ENCODE data around the gene HYAL4. TPM values are rescaled to one million over a fixed set of nuclear protein-coding genes. Genes with fewer than 3 reads are reported as not detected.

The HYAL4 gene
- polyA plus RNA-seq, 1 of the 3 experiments (the other 2 are of a cell fraction) = not detected

GRCh38 chr7:123795917-123796316 lies 49.1 kb upstream of the HYAL4 start (continued):
- TF ChIP-seq, protein P1, sequence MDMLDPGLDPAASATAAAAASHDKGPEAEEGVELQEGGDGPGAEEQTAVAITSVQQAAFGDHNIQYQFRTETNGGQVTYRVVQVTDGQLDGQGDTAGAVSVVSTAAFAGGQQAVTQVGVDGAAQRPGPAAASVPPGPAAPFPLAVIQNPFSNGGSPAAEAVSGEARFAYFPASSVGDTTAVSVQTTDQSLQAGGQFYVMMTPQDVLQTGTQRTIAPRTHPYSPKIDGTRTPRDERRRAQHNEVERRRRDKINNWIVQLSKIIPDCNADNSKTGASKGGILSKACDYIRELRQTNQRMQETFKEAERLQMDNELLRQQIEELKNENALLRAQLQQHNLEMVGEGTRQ (IDR thresholded peaks at IDR 0.05; ENCODE audit: borderline replicate concordance, low read depth, low read length) = no peak

DNA sequence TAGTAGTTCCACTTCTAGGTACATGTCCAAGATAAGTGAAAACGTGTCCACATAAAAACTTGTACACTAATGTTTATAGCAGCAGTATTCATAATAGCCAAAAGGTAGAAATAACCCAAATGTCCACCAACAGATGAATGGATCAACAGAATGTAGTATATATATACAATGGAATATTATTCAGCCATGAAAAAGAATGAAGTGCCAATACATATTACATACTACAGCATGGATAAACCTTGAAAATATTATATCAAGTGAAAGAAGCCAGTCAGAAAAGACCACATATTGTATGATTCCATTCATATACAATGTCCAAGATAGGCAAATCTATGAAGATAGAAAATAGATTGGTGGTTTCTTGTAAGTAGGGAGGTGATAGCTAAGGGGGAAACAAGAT lies 48.4 kb upstream of the HYAL4 start:
- Histone ChIP-seq H3K9me2 (no peaks in the 10 kb centered on the region), H3K4me2 (no peak overlapping the region), H3K27ac (ENCODE audit: low read depth in 2 of 2, low read length in 1 of 2) (no peak overlapping the region), H3K9me3 (no peaks in the 10 kb centered on the region), H3K4me3 (ENCODE audit: low read depth in 2 of 2, low read length in 1 of 2) (no peak overlapping the region), H2AFZ (ENCODE audit: low read depth) (no peak overlapping the region), H3K27me3 (ENCODE audit: insufficient read depth) (no peaks in the 10 kb centered on the region), H3K79me2 (ENCODE audit: insufficient read depth) (no peaks in the 10 kb centered on the region), H3K9ac (no peak overlapping the region), H4K20me1 (ENCODE audit: insufficient read depth) (no peaks in the 10 kb centered on the region), H3F3A (replicated peaks; ENCODE audit: insufficient read depth) (no peaks in the 10 kb centered on the region), H3K36me3 (replicated peaks in 1 of 2; ENCODE audit: control insufficient read depth in 1 of 2, insufficient read depth in 2 of 2, low read length in 1 of 2) (no peaks in the 10 kb centered on the region), H3K4me1 (ENCODE audit: control insufficient read depth in 1 of 2, insufficient read depth in 2 of 2, low read depth in 1 of 2, low read length in 1 of 2) (no peaks in the 10 kb centered on the region)
- ChIA-PET CTCF (interaction anchor here (1.2 to 5.2 kb wide), 15 partner anchors 11 to 1061 kb away, joined by 3 to 127 read pairs (median 12); partner anchors contain the start of genes GPR37 and WASL), POLR2A (no interaction called here)
- TF ChIP-seq RXRA (IDR thresholded peaks at IDR 0.05; ENCODE audit: borderline replicate concordance, low read depth) (no peak), RFX5 (IDR thresholded peaks at IDR 0.05; ENCODE audit: low read length) (no peak), CTCF (IDR thresholded peaks at IDR 0.05) (no peak), SMC3 (IDR thresholded peaks at IDR 0.05; ENCODE audit: low read depth, low read length) (no peak), CHD2 (IDR thresholded peaks at IDR 0.05; ENCODE audit: low read length, partially characterized antibody) (no peak), ELF1 (IDR thresholded peaks at IDR 0.05) (no peak), TCF12 (IDR thresholded peaks at IDR 0.05) (no peak), GABPA (IDR thresholded peaks at IDR 0.05; ENCODE audit: low read depth) (no peak), JUND (IDR thresholded peaks at IDR 0.05) (no peak), TEAD4 (IDR thresholded peaks at IDR 0.05; ENCODE audit: borderline replicate concordance, insufficient read depth) (no peak)
- TF ChIP-seq, protein P2, sequence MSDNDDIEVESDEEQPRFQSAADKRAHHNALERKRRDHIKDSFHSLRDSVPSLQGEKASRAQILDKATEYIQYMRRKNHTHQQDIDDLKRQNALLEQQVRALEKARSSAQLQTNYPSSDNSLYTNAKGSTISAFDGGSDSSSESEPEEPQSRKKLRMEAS (IDR thresholded peaks at IDR 0.05; ENCODE audit: low read depth) = no peak
- DNase-seq = no peak
- 28% methylated on average over 1 of the region's 1 CpG for WGBS (ENCODE audit: low lambda C conversion rate)

All from SK-N-SH (cell line).